HUES6 (cell line): ENCODE data around the gene NADSYN1.
"Not testable (repeated sequence)": the region's sequence is repeated elsewhere in the genome, so short reads cannot be mapped to it uniquely, and the experiment has no call there.

Experiments used
- H3K27ac ChIP-seq: 2 replicates; pipeline ENCODE4 v1.7.0; 2013; ENCODE audit warnings: low read depth, mild to moderate bottlenecking, low read length, inconsistent platforms
- H3K27me3 ChIP-seq: 2 replicates; pipeline ENCODE4 v1.6.1; 2013; ENCODE audit warnings: low read length; ENCODE audit not compliant: control insufficient read depth, insufficient read depth
- H3K36me3 ChIP-seq: 2 replicates; pipeline ENCODE4 v1.6.1; 2013; ENCODE audit warnings: low read length; ENCODE audit not compliant: control insufficient read depth, insufficient read depth
- H3K4me1 ChIP-seq: 2 replicates; pipeline ENCODE4 v1.6.1; 2013; ENCODE audit warnings: low read length; ENCODE audit not compliant: control insufficient read depth, insufficient read depth
- H3K4me3 ChIP-seq: 2 replicates; pipeline ENCODE4 v1.5.1; 2013; ENCODE audit warnings: low read depth, low read length
- H3K9ac ChIP-seq: one replicate; pipeline ENCODE4 v1.6.1; 2013; ENCODE audit warnings: mild to moderate bottlenecking, low read length
- H3K9me3 ChIP-seq: 2 replicates; pipeline ENCODE4 v1.6.1; 2013; ENCODE audit warnings: low read depth, low read length; ENCODE audit not compliant: control insufficient read depth, insufficient read depth

NADSYN1 gene

DNA sequence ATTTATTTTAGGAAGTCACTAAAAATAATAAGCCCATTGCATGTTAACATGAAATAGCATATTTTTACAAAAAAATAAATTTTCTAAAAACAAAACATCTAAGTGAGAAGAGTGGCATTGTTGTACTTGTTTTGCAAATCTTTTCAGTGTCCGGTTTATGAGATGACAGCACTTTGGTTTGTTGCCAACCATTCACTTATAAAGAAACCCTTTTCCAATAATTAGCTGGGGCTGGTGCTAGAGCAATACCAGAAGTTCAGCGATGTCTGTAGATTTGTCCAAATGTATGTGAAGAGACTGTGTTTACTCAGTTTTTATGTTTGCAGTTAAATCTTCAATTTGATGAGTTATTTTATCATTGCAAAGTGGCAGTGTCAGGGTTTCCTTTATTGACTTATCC lies 52.0 kb downstream of the NADSYN1 start:
- Histone ChIP-seq H3K36me3 (peaks cover 15% of the 10 kb centered on the region), H3K4me3 (no peak overlapping the region), H3K9ac (peak overlapping the region; percentile 37), H3K4me1 (peaks cover 29% of the 10 kb centered on the region; the same call in 1 of the 2 replicates), H3K9me3 (peaks cover 38% of the 10 kb centered on the region), H3K27ac (peak overlapping the region; percentile 90; the same call in 1 of the 2 replicates), H3K27me3 (no peaks in the 10 kb centered on the region)

DNA sequence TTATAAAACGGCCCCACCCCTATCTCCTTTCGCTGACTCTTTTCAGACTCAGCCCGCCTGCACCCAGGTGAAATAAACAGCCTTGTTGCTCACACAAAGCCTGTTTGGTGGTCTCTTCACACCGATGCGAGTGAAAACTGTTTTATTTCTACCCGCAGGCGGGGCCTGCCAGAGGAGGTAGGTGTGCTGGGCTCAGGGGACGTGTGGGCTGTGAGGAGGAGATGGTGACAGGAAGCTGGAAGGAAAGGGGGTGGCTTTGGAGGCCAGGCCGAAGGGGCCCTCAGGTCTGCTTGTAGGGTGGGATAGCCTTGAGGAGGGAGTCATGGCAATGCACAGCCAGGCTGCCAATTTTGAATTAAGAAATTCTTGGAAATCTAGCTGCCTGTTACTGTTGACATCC lies 52.8 kb downstream of the NADSYN1 start:
- Histone ChIP-seq H3K4me1 (peaks cover 29% of the 10 kb centered on the region; the same call in 1 of the 2 replicates), H3K36me3 (peaks cover 10% of the 10 kb centered on the region; the same call in 1 of the 2 replicates), H3K27ac (peak overlapping the region; percentile 61; the same call in 1 of the 2 replicates), H3K9ac (peak overlapping the region; percentile 55), H3K4me3 (no peak overlapping the region; the same call in 1 of the 2 replicates), H3K9me3 (peaks cover 46% of the 10 kb centered on the region), H3K27me3 (no peaks in the 10 kb centered on the region)

DNA sequence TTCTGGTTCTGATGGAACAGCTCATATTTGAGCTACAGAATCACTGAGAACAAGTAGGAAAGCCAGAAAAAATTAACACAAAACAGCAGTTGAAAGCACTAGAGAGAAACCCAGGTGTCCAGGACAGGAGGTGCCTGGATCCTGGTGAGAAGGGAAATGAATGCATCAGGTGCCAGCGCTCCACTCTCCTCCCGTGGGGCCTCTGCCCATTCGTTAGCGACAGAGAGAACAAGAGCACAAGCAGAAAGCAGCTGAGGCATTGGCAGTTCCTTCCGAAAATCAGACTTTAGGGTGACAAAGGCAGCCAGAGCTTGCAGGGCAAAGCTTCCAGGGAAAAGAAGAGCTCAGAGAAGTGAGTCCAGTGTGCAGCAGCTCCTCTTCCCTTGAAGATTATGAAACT lies 54.1 kb downstream of the NADSYN1 start:
- peaks cover 49% of the 10 kb centered on the region for H3K9me3 ChIP-seq
- H3K4me3 ChIP-seq = no peak overlapping the region; the same call in 1 of the 2 replicates

DNA sequence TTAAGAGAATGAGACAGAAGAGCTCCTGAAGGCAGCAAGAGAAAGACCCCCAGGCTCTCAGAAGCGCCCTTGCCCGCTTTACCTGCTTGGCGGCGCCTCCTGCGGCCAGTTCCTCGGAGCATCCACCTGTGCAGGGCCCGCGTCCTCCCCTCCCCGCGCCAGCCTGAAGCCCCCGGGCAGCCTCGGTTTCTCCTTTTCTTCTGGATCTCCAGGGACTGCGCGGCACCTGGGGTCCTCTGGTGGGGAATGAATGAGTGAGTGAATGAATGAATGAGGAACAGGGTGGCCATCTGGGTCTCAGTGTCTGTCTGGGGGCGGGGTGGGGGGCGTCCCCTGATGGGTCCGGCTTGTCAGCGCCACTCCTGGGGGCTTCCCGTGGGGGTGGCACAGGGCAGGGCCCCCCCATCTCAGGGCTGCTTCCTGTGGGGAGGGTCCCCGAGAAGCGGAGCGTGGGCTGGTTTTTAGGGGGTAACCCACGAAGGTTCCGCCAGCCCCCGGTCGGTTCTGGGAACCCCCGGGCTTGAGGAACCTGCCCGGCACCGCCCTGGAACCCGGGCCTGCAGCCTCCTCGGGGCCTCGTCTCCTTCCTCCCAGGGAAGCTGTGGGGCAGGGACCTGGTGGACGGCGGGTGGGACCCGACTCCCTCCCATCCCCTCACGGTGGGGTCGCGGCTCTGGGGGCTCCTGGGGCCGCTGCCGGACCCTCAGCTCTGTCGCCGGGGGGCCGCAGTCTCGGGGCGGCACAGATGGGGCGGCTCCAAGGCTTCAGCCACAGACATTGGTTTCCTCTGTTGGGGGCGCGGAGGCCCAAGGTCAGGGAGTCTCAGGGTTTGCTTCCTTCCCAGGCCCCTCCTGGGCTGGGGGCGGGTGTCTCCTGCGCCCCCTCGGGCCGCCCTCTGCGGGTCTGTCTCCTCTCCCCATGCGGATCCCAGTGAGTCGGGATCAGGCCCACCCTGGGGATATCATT lies 65.8 kb downstream of the NADSYN1 start:
- no peak overlapping the region for H3K9ac ChIP-seq
- no peak overlapping the region for H3K27ac ChIP-seq
- no peak overlapping the region for H3K4me3 ChIP-seq
- H3K36me3 ChIP-seq = no peaks in the 10 kb centered on the region
- no peaks in the 10 kb centered on the region for H3K4me1 ChIP-seq
- no peaks in the 10 kb centered on the region for H3K9me3 ChIP-seq
- H3K27me3 ChIP-seq = no peaks in the 10 kb centered on the region

More for the DNA sequence above, 54.1 kb downstream of the NADSYN1 start:
- Histone ChIP-seq H3K27ac (no peak overlapping the region), H3K4me1 (peaks cover 29% of the 10 kb centered on the region; the same call in 1 of the 2 replicates), H3K27me3 (no peaks in the 10 kb centered on the region), H3K9ac (no peak overlapping the region), H3K36me3 (peaks cover 2% of the 10 kb centered on the region; the same call in 1 of the 2 replicates)

DNA sequence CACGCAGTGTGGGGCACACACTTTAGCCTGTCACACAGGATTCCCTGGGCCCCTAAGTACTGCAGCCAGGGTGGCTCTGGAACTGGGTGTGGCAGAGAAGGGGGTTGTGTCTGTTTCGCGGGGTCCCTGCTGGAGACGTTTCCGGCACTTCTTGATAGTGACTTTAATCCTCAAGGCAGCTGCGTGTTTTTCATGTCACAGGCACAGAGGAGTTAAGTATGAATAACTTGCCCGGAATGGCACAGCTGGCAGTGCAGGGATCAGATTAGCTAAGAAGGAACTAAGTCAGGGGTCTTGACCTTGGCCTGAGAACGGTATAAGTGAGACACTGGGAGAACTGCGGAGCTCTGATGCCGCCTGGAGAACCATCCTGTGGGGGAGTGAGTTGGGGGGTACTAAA lies 66.5 kb downstream of the NADSYN1 start:
- Histone ChIP-seq H3K27ac (no peak overlapping the region), H3K4me1 (no peaks in the 10 kb centered on the region), H3K36me3 (no peaks in the 10 kb centered on the region), H3K9ac (no peak overlapping the region), H3K9me3 (no peaks in the 10 kb centered on the region), H3K4me3 (no peak overlapping the region), H3K27me3 (no peaks in the 10 kb centered on the region)

DNA sequence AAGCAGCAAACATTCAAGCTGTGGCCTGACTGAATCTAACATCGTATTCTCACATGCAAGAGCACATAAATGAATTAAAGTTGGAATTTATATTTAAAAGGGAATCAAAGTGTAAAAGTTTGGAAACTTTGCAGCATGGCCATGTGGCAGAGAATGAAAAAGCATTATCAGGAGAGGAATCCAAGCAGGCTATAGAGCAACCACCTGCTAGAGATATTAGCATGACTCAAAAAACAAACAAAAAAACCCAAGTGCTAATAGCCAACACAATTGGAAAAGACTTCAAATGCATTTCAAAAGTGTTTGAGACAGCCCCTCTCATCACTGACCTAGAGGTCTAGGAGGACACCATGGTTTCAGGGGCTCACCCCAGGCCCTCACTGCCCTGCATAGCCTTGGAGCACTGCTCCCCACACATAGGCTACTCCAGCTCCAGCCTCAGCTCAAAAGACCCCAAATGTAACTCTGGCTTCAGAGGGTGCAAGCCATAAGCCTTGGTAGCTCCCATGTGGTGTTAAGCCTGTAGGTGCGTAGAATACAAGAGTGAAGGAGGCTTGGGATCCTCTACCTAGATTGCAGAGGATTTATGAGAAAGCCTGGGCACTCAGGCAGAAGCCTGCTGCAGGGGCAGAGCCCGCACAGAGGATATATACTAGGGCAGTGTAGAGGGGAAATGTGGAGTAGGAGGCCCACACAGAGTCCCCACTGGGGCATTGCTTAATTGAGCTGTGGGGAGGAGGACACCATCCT lies 72.4 kb downstream of the NADSYN1 start:
- no peak overlapping the region for H3K9ac ChIP-seq
- H3K27ac ChIP-seq = no peak overlapping the region
- peaks cover 4% of the 10 kb centered on the region; the same call in 1 of the 2 replicates for H3K27me3 ChIP-seq
- no peaks in the 10 kb centered on the region; the same call in 1 of the 2 replicates for H3K4me1 ChIP-seq
- no peaks in the 10 kb centered on the region; the same call in 1 of the 2 replicates for H3K9me3 ChIP-seq
- no peak overlapping the region for H3K4me3 ChIP-seq
- H3K36me3 ChIP-seq = no peaks in the 10 kb centered on the region

DNA sequence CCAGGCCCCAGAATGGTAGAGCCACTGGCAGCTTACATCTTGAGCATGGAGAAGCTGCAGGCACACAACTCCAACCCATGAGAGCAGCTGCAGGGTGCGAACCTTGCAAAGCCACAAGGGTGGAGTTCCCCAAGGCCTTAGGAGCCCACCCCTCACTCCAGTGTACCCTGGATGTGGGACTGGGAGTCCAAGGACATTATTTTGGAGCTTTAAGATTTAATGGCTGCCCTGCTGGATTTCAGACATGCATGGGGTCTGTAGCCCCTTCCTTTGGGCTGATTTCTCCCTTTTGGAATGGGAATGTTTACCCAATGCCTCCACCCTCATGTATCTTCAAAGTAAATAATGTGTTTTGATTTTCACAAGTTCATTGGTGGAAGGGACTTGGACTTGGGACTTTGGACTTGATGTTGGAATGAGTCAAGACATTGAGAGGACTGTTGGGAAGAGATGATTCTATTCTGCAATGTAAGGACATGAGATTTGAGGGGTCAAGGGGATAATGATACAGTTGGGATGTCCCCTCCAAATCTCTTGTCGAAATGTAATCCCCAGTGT lies 73.0 kb downstream of the NADSYN1 start:
- Histone ChIP-seq H3K27me3 (peaks cover 4% of the 10 kb centered on the region; the same call in 1 of the 2 replicates), H3K27ac (no peak overlapping the region), H3K9ac (no peak overlapping the region), H3K4me1 (no peaks in the 10 kb centered on the region; the same call in 1 of the 2 replicates), H3K36me3 (no peaks in the 10 kb centered on the region), H3K4me3 (no peak overlapping the region), H3K9me3 (no peaks in the 10 kb centered on the region; the same call in 1 of the 2 replicates)

DNA sequence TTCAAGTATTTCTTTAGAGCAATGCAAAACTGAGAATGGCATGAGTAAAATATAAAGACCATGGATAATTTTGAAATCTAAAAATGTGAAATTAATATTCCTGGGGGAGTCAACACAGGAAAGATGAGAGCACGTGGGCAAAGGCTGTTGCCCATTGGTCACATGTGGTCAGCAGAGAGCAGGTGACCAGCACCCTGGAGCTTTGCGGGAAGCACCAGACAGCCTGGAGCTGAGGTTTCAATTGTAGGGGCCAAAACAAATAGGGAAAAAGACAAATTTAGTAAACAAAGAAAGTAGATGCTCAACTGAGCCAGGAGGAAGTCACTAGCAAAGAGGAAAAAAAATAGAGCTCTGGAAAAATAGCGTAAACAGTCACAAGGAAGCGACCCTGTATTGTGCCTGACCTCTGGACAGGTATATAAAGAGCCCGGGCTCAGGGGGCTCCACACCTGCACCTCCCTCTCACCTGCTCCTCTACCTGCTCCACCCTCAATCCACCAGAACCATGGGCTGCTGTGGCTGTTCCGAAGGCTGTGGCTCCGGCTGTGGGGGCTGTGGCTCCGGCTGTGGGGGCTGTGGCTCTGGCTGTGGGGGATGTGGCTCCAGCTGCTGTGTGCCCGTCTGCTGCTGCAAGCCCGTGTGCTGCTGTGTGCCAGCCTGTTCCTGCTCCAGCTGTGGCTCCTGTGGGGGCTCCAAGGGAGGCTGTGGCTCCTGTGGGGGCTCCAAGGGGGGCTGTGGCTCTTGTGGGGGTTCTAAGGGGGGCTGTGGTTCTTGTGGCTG lies 74.0 kb downstream of the NADSYN1 start, which contains the start of gene KRTAP5-7:
Gene KRTAP5-7, plus strand, starts transcription at position 472 of the 780 bp plus-strand sequence. Its CDS starts 34 bp downstream, at position 506.
- H3K4me1 ChIP-seq = not testable (repeated sequence)

DNA sequence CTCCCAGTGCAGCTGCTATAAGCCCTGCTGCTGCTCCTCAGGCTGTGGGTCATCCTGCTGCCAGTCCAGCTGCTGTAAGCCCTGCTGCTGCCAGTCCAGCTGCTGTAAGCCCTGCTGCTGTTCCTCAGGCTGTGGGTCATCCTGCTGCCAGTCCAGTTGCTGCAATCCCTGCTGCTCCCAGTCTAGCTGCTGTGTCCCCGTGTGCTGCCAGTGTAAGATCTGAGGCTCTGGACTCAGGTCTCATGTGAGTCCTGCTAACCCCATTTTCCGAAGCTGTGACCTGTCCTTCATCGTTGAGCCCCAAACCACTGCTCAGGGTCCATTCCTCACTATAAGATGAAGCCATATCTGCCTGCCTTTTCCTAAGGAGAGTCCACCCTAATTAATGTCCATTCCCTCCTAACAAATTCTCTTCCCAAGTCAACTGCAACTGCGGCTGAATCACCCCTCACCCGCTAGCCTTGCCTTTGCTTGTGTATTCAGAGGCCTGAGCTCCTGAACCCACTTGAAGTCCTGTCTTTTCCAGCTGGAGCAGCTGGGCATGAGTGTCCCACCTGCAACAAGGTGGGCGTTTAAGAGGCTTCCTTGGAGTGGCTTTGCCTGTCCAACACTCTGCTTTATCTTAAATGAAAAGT lies 74.7 kb downstream of the NADSYN1 start:
- no peaks in the 10 kb centered on the region; the same call in 1 of the 2 replicates for H3K4me1 ChIP-seq
- no peak overlapping the region for H3K4me3 ChIP-seq
- peaks cover 4% of the 10 kb centered on the region; the same call in 1 of the 2 replicates for H3K27me3 ChIP-seq
- H3K36me3 ChIP-seq = no peaks in the 10 kb centered on the region
- H3K27ac ChIP-seq = no peak overlapping the region
- H3K9ac ChIP-seq = no peak overlapping the region
- no peaks in the 10 kb centered on the region; the same call in 1 of the 2 replicates for H3K9me3 ChIP-seq

More for the DNA sequence above, 74.0 kb downstream of the NADSYN1 start, which contains the start of gene KRTAP5-7:
- not testable (repeated sequence) for H3K27ac ChIP-seq, H3K9ac ChIP-seq, H3K36me3 ChIP-seq, H3K27me3 ChIP-seq, H3K4me3 ChIP-seq, H3K9me3 ChIP-seq
